Neural progenitor cell (in vitro differentiated cells): ENCODE measurements around the gene SPAAR. TPM values are rescaled to one million over a fixed set of nuclear protein-coding genes. Genes with fewer than 3 reads are reported as not detected.

ENCODE experiments used
- DNase-seq: peaks from one replicate; pipeline ENCODE4 v3.0.0-alpha.2; 2016; ENCODE audit warnings: low spot score
- H2AFZ ChIP-seq: fragments of 200-600 bp; sonication (generic); replicated peaks from 2 replicates; pipeline ENCODE4 v1.6.1; 2016; ENCODE audit warnings: antibody characterized with exemption
- H3F3A ChIP-seq: fragments of 200-600 bp; sonication (generic); 2 replicates; pipeline ENCODE4 v1.6.1; 2016; ENCODE audit warnings: antibody characterized with exemption, low read depth
- H3K27ac ChIP-seq: fragments of 200-600 bp; sonication (generic); 2 replicates; pipeline ENCODE4 v1.5.1; 2016; ENCODE audit warnings: mild to moderate bottlenecking
- H3K27me3 ChIP-seq: fragments of 200-600 bp; sonication (generic); 2 replicates; pipeline ENCODE4 v1.6.1; 2016; ENCODE audit warnings: mild to moderate bottlenecking, moderate library complexity
- H3K36me3 ChIP-seq: fragments of 200-600 bp; sonication (generic); 2 replicates; pipeline ENCODE4 v1.5.1; 2016
- H3K4me1 ChIP-seq: fragments of 200-600 bp; sonication (generic); 2 replicates; pipeline ENCODE4 v1.6.1; 2016; ENCODE audit warnings: mixed run types
- H3K4me2 ChIP-seq: fragments of 200-600 bp; sonication (generic); 2 replicates; pipeline ENCODE4 v1.6.1; 2016
- H3K4me3 ChIP-seq: fragments of 200-600 bp; sonication (generic); 2 replicates; pipeline ENCODE4 v1.5.1; 2016
- H3K79me2 ChIP-seq: fragments of 200-600 bp; sonication (generic); 2 replicates; pipeline ENCODE4 v1.6.1; 2016; ENCODE audit warnings: low read depth
- H3K9ac ChIP-seq: fragments of 200-600 bp; sonication (generic); 2 replicates; pipeline ENCODE4 v1.6.1; 2016
- H3K9me3 ChIP-seq: fragments of 200-600 bp; sonication (generic); 2 replicates; pipeline ENCODE4 v1.5.1; 2016; ENCODE audit warnings: low read depth
- H4K20me1 ChIP-seq: fragments of 200-600 bp; sonication (generic); 2 replicates; pipeline ENCODE4 v1.6.1; 2016; ENCODE audit warnings: low read depth
- H3K27ac Mint-ChIP-seq: 3 replicates; pipeline ENCODE4 v1.8.0; 2021; ENCODE audit warnings: mixed read lengths
- H3K27me3 Mint-ChIP-seq: 2 replicates; pipeline ENCODE4 v1.8.0; 2022; ENCODE audit warnings: low read depth, mild to moderate bottlenecking, inconsistent platforms, moderate library complexity, mixed read lengths; ENCODE audit not compliant: insufficient read depth
- H3K36me3 Mint-ChIP-seq: 3 replicates; pipeline ENCODE4 v1.8.0; 2021; ENCODE audit warnings: mixed read lengths
- H3K4me1 Mint-ChIP-seq: 3 replicates; pipeline ENCODE4 v1.8.0; 2021; ENCODE audit warnings: mixed read lengths
- H3K4me3 Mint-ChIP-seq: 3 replicates; pipeline ENCODE4 v1.8.0; 2021; ENCODE audit warnings: mild to moderate bottlenecking, moderate library complexity, mixed read lengths
- H3K9me3 Mint-ChIP-seq: 3 replicates; pipeline ENCODE4 v1.8.0; 2020; ENCODE audit warnings: mixed read lengths
- CTCF ChIP-seq: fragments of 200-600 bp; sonication (generic); IDR thresholded peaks from 2 replicates; pipeline ENCODE4 v1.5.1; 2017; ENCODE audit warnings: antibody characterized with exemption, mild to moderate bottlenecking
- EZH2 ChIP-seq: fragments of 200-600 bp; sonication (generic); IDR thresholded peaks from 2 replicates; pipeline ENCODE4 v1.6.1; 2017; ENCODE audit warnings: antibody characterized with exemption, mild to moderate bottlenecking, moderate library complexity
- EZH2phosphoT487 ChIP-seq: fragments of 200-600 bp; sonication (generic); IDR thresholded peaks from 2 replicates; pipeline ENCODE4 v1.6.1; 2017; ENCODE audit warnings: antibody characterized with exemption
- total RNA-seq: library from RNA; depleted of rRNA; stranded (reverse); fragments of >200 nt; gene quantifications from 2 replicates; pipeline ENCODE4 v1.2.3, GENCODE V29; 2015; ENCODE audit warnings: low replicate concordance

SPAAR gene
- total RNA-seq, 1 donor from 2014 or later = not detected

- no peak for DNase-seq
- H3K36me3 ChIP-seq = no peaks in the 10 kb centered on the region
- no peak overlapping the region for H3K4me3 ChIP-seq
- H3K4me1 ChIP-seq = no peaks in the 10 kb centered on the region
- H3K27ac Mint-ChIP-seq = no peak overlapping the region
- no peaks in the 10 kb centered on the region for H3K9me3 ChIP-seq
- no peak overlapping the region for H2AFZ ChIP-seq
- no peak overlapping the region for H3K9ac ChIP-seq
- H3K4me1 Mint-ChIP-seq = no peaks in the 10 kb centered on the region
- H3K9me3 Mint-ChIP-seq = no peaks in the 10 kb centered on the region
- no peaks in the 10 kb centered on the region for H3K79me2 ChIP-seq
- peaks cover 4% of the 10 kb centered on the region for H3K27me3 Mint-ChIP-seq
- H3K4me3 Mint-ChIP-seq = no peak overlapping the region
- peaks cover 35% of the 10 kb centered on the region for H3K27me3 ChIP-seq
- no peak overlapping the region for H3K4me2 ChIP-seq
- no peaks in the 10 kb centered on the region for H4K20me1 ChIP-seq
- no peaks in the 10 kb centered on the region for H3F3A ChIP-seq
- no peak for TF ChIP-seq CTCF
- TF ChIP-seq EZH2phosphoT487 = no peak
- TF ChIP-seq EZH2 = no peak
- H3K27ac ChIP-seq = no peak overlapping the region
- H3K36me3 Mint-ChIP-seq = peaks cover 1% of the 10 kb centered on the region
Measured at GRCh38 chr9:35937227-35937626, 27.9 kb downstream of the SPAAR start.

- H3K4me3 Mint-ChIP-seq = no peak overlapping the region
- Histone ChIP-seq H3F3A (no peaks in the 10 kb centered on the region), H3K27ac (no peak overlapping the region), H4K20me1 (no peaks in the 10 kb centered on the region), H3K27me3 (peaks cover 44% of the 10 kb centered on the region), H3K79me2 (no peaks in the 10 kb centered on the region), H3K36me3 (no peaks in the 10 kb centered on the region), H2AFZ (no peak overlapping the region), H3K4me2 (no peak overlapping the region), H3K4me1 (no peaks in the 10 kb centered on the region), H3K9me3 (no peaks in the 10 kb centered on the region), H3K4me3 (no peak overlapping the region), H3K9ac (no peak overlapping the region)
- H3K27ac Mint-ChIP-seq = no peak overlapping the region
- TF ChIP-seq EZH2 (no peak), CTCF (no peak), EZH2phosphoT487 (no peak)
- H3K36me3 Mint-ChIP-seq = peaks cover 1% of the 10 kb centered on the region
- DNase-seq = no peak
- no peaks in the 10 kb centered on the region for H3K9me3 Mint-ChIP-seq
- H3K4me1 Mint-ChIP-seq = no peaks in the 10 kb centered on the region
- H3K27me3 Mint-ChIP-seq = peaks cover 4% of the 10 kb centered on the region
Measured at GRCh38 chr9:35938474-35939356, 29.4 kb downstream of the SPAAR start.

GRCh38 chr9:35939679-35940250 lies 30.5 kb downstream of the SPAAR start:
- Histone ChIP-seq H3K9me3 (no peaks in the 10 kb centered on the region), H3K79me2 (no peaks in the 10 kb centered on the region), H3K4me2 (no peak overlapping the region), H4K20me1 (no peaks in the 10 kb centered on the region), H3K9ac (no peak overlapping the region), H3K36me3 (no peaks in the 10 kb centered on the region), H3F3A (no peaks in the 10 kb centered on the region), H2AFZ (no peak overlapping the region), H3K4me1 (no peaks in the 10 kb centered on the region), H3K4me3 (no peak overlapping the region), H3K27ac (no peak overlapping the region), H3K27me3 (peaks cover 55% of the 10 kb centered on the region)
- no peak for DNase-seq
- Mint-ChIP-seq H3K4me1 (no peaks in the 10 kb centered on the region), H3K9me3 (no peaks in the 10 kb centered on the region), H3K4me3 (no peak overlapping the region), H3K36me3 (peaks cover 1% of the 10 kb centered on the region), H3K27me3 (peaks cover 7% of the 10 kb centered on the region), H3K27ac (no peak overlapping the region)
- TF ChIP-seq EZH2phosphoT487 (no peak), EZH2 (no peak), CTCF (no peak)
